Measurements from ENCODE around the gene ZNF281. TPM values are rescaled to one million over a fixed set of nuclear protein-coding genes. Genes with fewer than 3 reads are reported as not detected.

ZNF281 gene
- total and polyA plus RNA-seq, 9 of the 15 experiments (the other 6 are each of a cell fraction or from before 2014, with no cell fraction given) = 9.6 to 24.9 (median 16.5) TPM

GRCh38 chr1:200384818-200385390 lies 24.9 kb downstream of the ZNF281 start:
- H3K79me2 ChIP-seq (ENCODE audit: control insufficient read depth, insufficient read depth, low read length) = no peaks in the 10 kb centered on the region
- BruUV-seq (replicated peaks) = no TSS peak
- no peak for DNase-seq (ENCODE audit: extremely low read depth in 1 of 4, low spot score in 3 of 4)
- H4K20me1 ChIP-seq (replicated peaks; ENCODE audit: control insufficient read depth, insufficient read depth, low read length) = no peaks in the 10 kb centered on the region; the same call in 1 of the 2 replicates
- H3K9me3 ChIP-seq (replicated peaks; ENCODE audit: control insufficient read depth, insufficient read depth, low read depth, low read length) = no peaks in the 10 kb centered on the region
- ChIA-PET CTCF (ENCODE audit: low intra/inter-chr PET ratio) (no interaction called here), POLR2A (interaction anchor here (0.6 to 1.8 kb wide), 3 partner anchors 12 to 354 kb away, joined by 3 to 5 read pairs (median 3); no protein-coding TSS in a partner anchor)
- peaks cover 11 to 14% of the 10 kb centered on the region in 2 experiments for H3K27me3 ChIP-seq (ENCODE audit: control insufficient read depth in 2 of 2, insufficient read depth in 2 of 2, low read length in 2 of 2)
- no peak overlapping the region for H3K27ac ChIP-seq (ENCODE audit: extremely low read depth, low read depth, low read length)
- no peaks in the 10 kb centered on the region for H3K4me1 ChIP-seq (replicated peaks in 1 of 2; ENCODE audit: control insufficient read depth in 2 of 2, insufficient read depth in 2 of 2, low read length in 2 of 2)
- 4% methylated on average over 11 of the region's 11 CpGs for WGBS (ENCODE audit: insufficient coverage, low coverage, missing lambda C conversion rate)
- no peak overlapping the region for H3K9ac ChIP-seq (ENCODE audit: insufficient read depth in 1 of 2, low read depth in 2 of 2, low read length in 2 of 2)
- FAIRE-seq = no peak
- ATAC-seq = no peak
- H2AFZ ChIP-seq (ENCODE audit: low read depth, low read length) = no peak overlapping the region
- H3K9me1 ChIP-seq (ENCODE audit: control insufficient read depth, insufficient read depth, low read length) = no peaks in the 10 kb centered on the region
- TF ChIP-seq KLF16 (IDR thresholded peaks at IDR 0.05) (no peak), ZKSCAN3 (CRISPR knock-in tag; IDR thresholded peaks at IDR 0.05) (no peak), ETS1 (conservative IDR thresholded peaks at IDR 0.05; ENCODE audit: control insufficient read depth, low read depth, low read length) (no peak), CHD4 (IDR thresholded peaks at IDR 0.05; ENCODE audit: insufficient read depth, insufficient replicate concordance, low read depth, low read length, poor library complexity, severe bottlenecking) (no peak), BDP1 (IDR thresholded peaks at IDR 0.05; ENCODE audit: insufficient read depth, insufficient read length) (no peak), PTBP1 (IDR thresholded peaks at IDR 0.05; ENCODE audit: low read depth, low read length) (no peak), NCOA4 (IDR thresholded peaks at IDR 0.05; ENCODE audit: partially characterized antibody) (no peak), MTA2 (IDR thresholded peaks at IDR 0.05; ENCODE audit: low read depth) (no peak), ZNF224 (CRISPR knock-in tag; IDR thresholded peaks at IDR 0.05) (no peak), YBX1 (IDR thresholded peaks at IDR 0.05) (no peak), ZNF830 (CRISPR knock-in tag; IDR thresholded peaks at IDR 0.05) (no peak), ZNF785 (CRISPR knock-in tag; IDR thresholded peaks at IDR 0.05) (no peak), GMEB1 (CRISPR knock-in tag; IDR thresholded peaks at IDR 0.05) (no peak), HDAC6 (IDR thresholded peaks at IDR 0.05; ENCODE audit: low read depth, low read length) (no peak), ZNF23 (CRISPR knock-in tag; IDR thresholded peaks at IDR 0.05) (no peak), MAFG (tag; conservative IDR thresholded peaks at IDR 0.05) (no peak)
- in situ Hi-C loops (cut with MboI) (no loop called here), intact Hi-C loops (cut with micrococcal nuclease) (no loop called here)
- no peak overlapping the region for H3K4me2 ChIP-seq (ENCODE audit: insufficient read depth, low read length)
- H3K36me3 ChIP-seq (ENCODE audit: control insufficient read depth, insufficient read depth, low read length) = no peaks in the 10 kb centered on the region
- H3K4me3 ChIP-seq = no peak overlapping the region

Data from K562 (cell line).